H1 (cell line): ENCODE measurements around the gene RHEX. TPM values are rescaled to one million over a fixed set of nuclear protein-coding genes. Genes with fewer than 3 reads are reported as not detected.

Experiments used
- CTCF ChIP-seq, 3 experiments: IDR thresholded peaks; 1 replicate in 2 of 3; 2 replicates in 1 of 3; pipeline versions ENCODE4 v1.5.1 to v1.6.1; 2011; ENCODE audit warnings: low read length in 3 of 3, mild to moderate bottlenecking in 3 of 3, inconsistent platforms in 2 of 3, low read depth in 1 of 3, moderate library complexity in 1 of 3; ENCODE audit not compliant: insufficient read depth in 1 of 3; ENCODE audit errors: control extremely low read depth in 1 of 3
- polyA plus RNA-seq, 7 experiments: library from polyadenylated mRNA; depleted of rRNA in 3 of 7; stranded (reverse) in 5 of 7; unstranded in 2 of 7; fragments of >200 nt in 5 of 7; fragments of 200-250 nt in 2 of 7; gene quantifications; 1 replicate in 5 of 7; 2 replicates in 1 of 7; 4 replicates in 1 of 7; pipeline versions ENCODE4 v1.2.1 to v1.2.3, GENCODE V29; 2011 to 2013; ENCODE audit warnings: missing spikeins in 2 of 7, mixed read lengths in 2 of 7
- total RNA-seq: library from RNA; stranded (reverse); fragmentation: NEBNext Ultra II Directional; extraction: Animal tissue kit (Norgen Biotek cat#: 25700); gene quantifications from 2 replicates; pipeline ENCODE4 v1.2.1, GENCODE V29; 2021

RHEX gene
- total and polyA plus RNA-seq, 2 of the 8 experiments (the other 6 are each of a cell fraction or from before 2014, with no cell fraction given) = not detected

DNA sequence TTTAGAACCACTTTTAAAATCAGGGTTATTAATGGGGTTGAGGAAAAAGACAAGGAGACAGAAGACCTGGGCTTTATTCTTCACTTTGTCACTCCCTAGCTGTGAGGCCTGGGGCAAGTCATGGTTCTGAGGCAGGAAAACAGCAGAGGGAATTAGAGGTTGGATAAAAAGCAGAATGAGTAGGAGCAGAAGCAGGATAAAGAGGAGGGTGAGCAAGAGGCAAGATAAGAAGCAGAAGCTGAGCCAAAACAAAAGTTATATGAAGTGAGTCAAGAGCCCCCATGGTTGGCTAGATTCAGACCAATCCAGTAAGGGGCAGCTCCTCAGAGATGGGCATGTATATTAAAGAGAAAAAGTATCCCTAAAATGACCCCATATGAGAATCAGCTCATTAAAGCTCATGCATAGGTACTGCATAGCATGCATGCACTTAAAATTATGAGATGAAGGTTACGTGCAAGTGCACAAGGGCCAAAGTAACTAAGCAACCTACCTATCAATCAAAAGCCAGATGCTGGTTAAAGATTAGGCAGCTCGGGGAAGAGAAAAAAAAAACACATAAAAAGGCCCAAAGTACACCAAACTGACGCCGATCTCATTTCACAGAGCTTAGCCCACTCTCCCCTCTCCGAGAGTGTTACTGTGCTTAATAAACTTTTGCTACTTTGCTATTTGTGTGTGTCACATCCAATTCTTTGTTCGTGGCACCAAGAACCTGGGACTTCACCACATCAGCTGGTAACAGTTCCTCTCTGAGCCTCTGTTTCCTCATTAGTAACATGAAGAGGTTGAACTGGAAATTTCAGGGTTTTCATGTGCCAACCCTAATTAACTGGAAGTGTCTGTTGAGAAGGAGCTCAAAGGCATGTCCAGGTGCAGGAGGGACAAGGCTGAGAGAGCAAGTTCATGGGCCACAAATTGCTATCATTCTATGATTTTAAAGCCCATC, 62.0 kb downstream of the RHEX start (continued):
- no peak for TF ChIP-seq CTCF (IDR thresholded peaks at IDR 0.05; ENCODE audit: control extremely low read depth in 1 of 3, insufficient read depth in 1 of 3, low read depth in 1 of 3, low read length in 3 of 3)
